Heart left ventricle (tissue), 16 donors: ENCODE results near the gene XRCC3. TPM values are rescaled to one million over a fixed set of nuclear protein-coding genes. Genes with fewer than 3 reads are reported as not detected.

ENCODE experiments used
- ATAC-seq, 4 donors: fragments of 200-7000 bp; cut with Tn5 transposase; one replicate each; pipeline ENCODE4 v1.9.1; 2020 to 2022; ENCODE audit warnings: moderate library complexity in 4 of 4, mild to moderate bottlenecking in 3 of 4, moderate number of reproducible peaks in 1 of 4
- DNase-seq, 5 donors: peaks; one replicate each; pipeline ENCODE4 v3.0.0-alpha.2; 2020
- H3K27ac ChIP-seq, 12 donors: fragments of 200-600 bp; sonication (generic) in 4 of 12; one replicate each; pipeline versions ENCODE4 v1.5.0 to v1.8.0; 2016 to 2022; ENCODE audit warnings: mild to moderate bottlenecking in 2 of 12
- H3K27me3 ChIP-seq, 9 donors: fragments of 200-600 bp; sonication (generic) in 2 of 9; one replicate each; pipeline versions ENCODE4 v1.5.1 to v1.8.0; 2016 to 2022; ENCODE audit warnings: mild to moderate bottlenecking in 3 of 9
- H3K36me3 ChIP-seq, 9 donors: fragments of 200-600 bp; sonication (generic) in 2 of 9; one replicate each; pipeline versions ENCODE4 v1.5.0 to v1.8.0; 2018 to 2022; ENCODE audit warnings: mild to moderate bottlenecking in 2 of 9
- H3K4me1 ChIP-seq, 12 donors: fragments of 200-600 bp; sonication (generic) in 4 of 12; one replicate each; pipeline versions ENCODE4 v1.5.0 to v1.8.0; 2016 to 2022; ENCODE audit warnings: mild to moderate bottlenecking in 3 of 12
- H3K4me3 ChIP-seq, 12 donors: fragments of 200-600 bp; sonication (generic) in 4 of 12; one replicate each; pipeline versions ENCODE4 v1.5.0 to v1.8.0; 2017 to 2022; ENCODE audit warnings: mild to moderate bottlenecking in 9 of 12, moderate library complexity in 4 of 12
- H3K9me3 ChIP-seq, 12 donors: fragments of 200-600 bp; sonication (generic) in 4 of 12; one replicate each; pipeline versions ENCODE4 v1.5.0 to v1.8.0; 2016 to 2022; ENCODE audit warnings: mild to moderate bottlenecking in 1 of 12
- POLR2A ChIP-seq, 2 donors: fragments of 450-650 bp; IDR thresholded peaks; one replicate each; pipeline ENCODE4 v1.6.1; 2017; ENCODE audit warnings: antibody characterized with exemption in 2 of 2, mild to moderate bottlenecking in 2 of 2, moderate library complexity in 2 of 2
- WGBS, 4 donors: extraction: QIAGEN DNeasy Blood & Tissue Kit in 2 of 4; methylation state at CpG; one replicate each; pipeline versions ENCODE4 v1.1.5 to v1.1.7; 2013 to 2018; 5-methylcytosine and 5-hydroxymethylcytosine counted together
- intact Hi-C, 10 donors: fragments of 100-400 bp; cut with DNase I; formaldehyde crosslinking; loops; one replicate each; pipeline versions ENCODE4 v1.11.1 to v1.14.2; 2022
- polyA plus RNA-seq, 2 donors: library from polyadenylated mRNA; stranded (reverse); fragments of 200-250 nt; gene quantifications; one replicate each; pipeline ENCODE4 v1.2.3, GENCODE V29; 2013
- total RNA-seq, 9 donors: library from RNA; depleted of rRNA in 2 of 9; stranded (reverse); fragments of >200 nt in 2 of 9; fragmentation: NEBNext Ultra II Directional in 3 of 9; extraction: Animal tissue kit (Norgen Biotek cat#: 25700) in 3 of 9; gene quantifications; one replicate each; pipeline versions ENCODE4 v1.1.0 to v1.2.4, GENCODE V29; 2016 to 2023
- TF ChIP-seq, protein P1 (sequence below), 12 donors: fragments of 200-600 bp; sonication (generic) in 4 of 12; IDR thresholded peaks; one replicate each; pipeline versions ENCODE4 v1.5.0 to v1.8.0; 2018 to 2022; ENCODE audit warnings: antibody characterized with exemption in 12 of 12, mild to moderate bottlenecking in 5 of 12
- donor health status: ischemic (EF 13 %, LVEDD 7.1; RV severe dilation, severe dysfunction).
- donor health status: healthy with polysubstance abuse.
- donor health status: DM: no; HTN: yes; CAD: no.
- donor health status: DM: no; HTN: no; CAD: no.
- donor health status: ischemic (EF 25% LVEDD 6.9; RV normal size, moderate dysfunction).
- donor health status: ischemic (EF 25% LVEDD 5.7; RV mildly dilated, moderate dysfunction).
- donor health status: healthy.
- donor health status: DM: yes; HTN: yes; CAD: no.
- donor health status: ischemic (EF 35%, LVEDD 5.7; RV mildly dilated, moderate dysfunction).
- donor health status: nonischemic (EF 11% LVEDD 7.7; RV severe dilation, severe dysfunction).
- donor health status: DM: yes; HTN: yes; CAD: no.
- donor health status: PGD.
- donor health status: ischemic (EF 29% LVEDD 5.4; RV normal size, mild dysfunction).
- donor health status: nonischemic (EF 23%, LVEDD 6.1; RV moderate dilation, normal function).

XRCC3 gene
- total and polyA plus RNA-seq, 11 donors, result 1.9 to 8.7 (median 3.0) TPM

DNA sequence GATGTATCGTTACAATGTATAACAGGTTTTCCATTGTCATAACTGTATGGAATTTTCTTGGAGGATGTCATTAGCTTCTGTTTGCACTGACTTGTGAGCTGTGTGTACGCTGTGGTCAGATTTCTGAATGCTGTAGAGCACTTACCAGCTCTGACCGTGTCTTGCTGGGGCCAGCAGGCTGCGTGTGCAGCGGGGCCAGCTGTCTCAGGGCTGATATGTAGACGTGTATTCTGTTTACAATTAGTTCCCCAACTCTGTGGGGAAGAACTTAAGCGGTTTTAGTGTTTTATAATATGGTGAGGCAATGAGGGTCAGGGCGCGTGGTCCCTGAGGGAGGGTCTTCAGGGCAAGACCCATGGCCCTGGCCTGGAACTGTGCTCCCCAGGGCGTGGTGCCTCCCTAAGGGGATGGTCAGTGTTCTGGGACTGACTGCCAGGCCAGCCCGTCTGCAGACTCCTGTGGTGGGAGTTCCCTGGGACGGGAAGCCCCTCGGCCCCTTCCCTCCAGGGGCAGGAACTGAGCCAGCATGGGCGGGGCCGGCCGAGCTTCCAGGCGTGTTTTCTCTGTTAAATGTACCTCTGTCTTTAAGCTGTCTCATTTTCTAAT is 18.7 kb downstream of the XRCC3 start:
- Histone ChIP-seq H3K9me3 (no peaks in the 10 kb centered on the region), H3K4me3 (peak overlapping the region in 1 of 12 donors; percentile 2), H3K27ac (peak overlapping the region; percentile 41 to 72 (median 46)), H3K36me3 (peaks cover 2 to 95% (median 70%) of the 10 kb centered on the region in 9 donors), H3K27me3 (no peaks in the 10 kb centered on the region), H3K4me1 (peaks cover 12 to 64% (median 49%) of the 10 kb centered on the region in 12 donors)
- ATAC-seq (peak; percentile 29 to 63 (median 35)), DNase-seq (peak; percentile 50 to 86 (median 71))
- intact Hi-C loops, result loop anchor here in 1 of 10 donors (10.0 kb wide), 1 partner anchor 122 kb away; no protein-coding TSS in a partner anchor
- TF ChIP-seq, protein P1, sequence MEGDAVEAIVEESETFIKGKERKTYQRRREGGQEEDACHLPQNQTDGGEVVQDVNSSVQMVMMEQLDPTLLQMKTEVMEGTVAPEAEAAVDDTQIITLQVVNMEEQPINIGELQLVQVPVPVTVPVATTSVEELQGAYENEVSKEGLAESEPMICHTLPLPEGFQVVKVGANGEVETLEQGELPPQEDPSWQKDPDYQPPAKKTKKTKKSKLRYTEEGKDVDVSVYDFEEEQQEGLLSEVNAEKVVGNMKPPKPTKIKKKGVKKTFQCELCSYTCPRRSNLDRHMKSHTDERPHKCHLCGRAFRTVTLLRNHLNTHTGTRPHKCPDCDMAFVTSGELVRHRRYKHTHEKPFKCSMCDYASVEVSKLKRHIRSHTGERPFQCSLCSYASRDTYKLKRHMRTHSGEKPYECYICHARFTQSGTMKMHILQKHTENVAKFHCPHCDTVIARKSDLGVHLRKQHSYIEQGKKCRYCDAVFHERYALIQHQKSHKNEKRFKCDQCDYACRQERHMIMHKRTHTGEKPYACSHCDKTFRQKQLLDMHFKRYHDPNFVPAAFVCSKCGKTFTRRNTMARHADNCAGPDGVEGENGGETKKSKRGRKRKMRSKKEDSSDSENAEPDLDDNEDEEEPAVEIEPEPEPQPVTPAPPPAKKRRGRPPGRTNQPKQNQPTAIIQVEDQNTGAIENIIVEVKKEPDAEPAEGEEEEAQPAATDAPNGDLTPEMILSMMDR (IDR thresholded peaks at IDR 0.05), result no peak
- TF ChIP-seq POLR2A (IDR thresholded peaks at IDR 0.05), result no peak
- WGBS, 4 donors, result 12 to 33% (median 19%) methylated on average over 11 to 17 of the region's 17 CpGs

DNA sequence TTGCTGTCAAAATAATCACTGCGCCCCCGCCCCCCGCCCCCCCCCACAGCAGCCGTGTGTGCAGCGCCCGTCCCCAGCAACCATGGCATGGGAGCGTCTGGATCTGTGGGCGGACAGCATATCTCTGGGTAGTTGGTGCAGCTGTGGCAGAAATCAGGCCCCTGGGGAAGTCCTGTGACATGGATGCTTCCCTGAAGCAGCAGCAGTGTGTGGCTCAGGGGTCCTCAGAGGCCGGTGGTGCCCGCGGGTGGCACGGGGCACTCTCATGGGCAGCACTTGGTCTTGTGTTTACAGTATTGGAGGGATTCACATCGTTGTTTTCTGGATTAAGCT is 19.2 kb downstream of the XRCC3 start:
- Histone ChIP-seq H3K4me1 (peaks cover 12 to 58% (median 47%) of the 10 kb centered on the region in 12 donors), H3K36me3 (peaks cover 2 to 95% (median 65%) of the 10 kb centered on the region in 9 donors), H3K4me3 (no peak overlapping the region), H3K9me3 (no peaks in the 10 kb centered on the region), H3K27ac (peak overlapping the region in 9 of 12 donors; percentile 41 to 72 (median 48)), H3K27me3 (no peaks in the 10 kb centered on the region)
- intact Hi-C loops, result loop anchor here in 1 of 10 donors (10.0 kb wide), 1 partner anchor 121 kb away; no protein-coding TSS in a partner anchor
- DNase-seq, result peak in 1 of 5 donors; percentile 10
- no peak for ATAC-seq
- 55 to 61% (median 58%) methylated on average over 6 to 13 of the region's 13 CpGs for WGBS, 4 donors
- TF ChIP-seq, protein P1 (IDR thresholded peaks at IDR 0.05), result no peak
- no peak for TF ChIP-seq POLR2A (IDR thresholded peaks at IDR 0.05)

DNA sequence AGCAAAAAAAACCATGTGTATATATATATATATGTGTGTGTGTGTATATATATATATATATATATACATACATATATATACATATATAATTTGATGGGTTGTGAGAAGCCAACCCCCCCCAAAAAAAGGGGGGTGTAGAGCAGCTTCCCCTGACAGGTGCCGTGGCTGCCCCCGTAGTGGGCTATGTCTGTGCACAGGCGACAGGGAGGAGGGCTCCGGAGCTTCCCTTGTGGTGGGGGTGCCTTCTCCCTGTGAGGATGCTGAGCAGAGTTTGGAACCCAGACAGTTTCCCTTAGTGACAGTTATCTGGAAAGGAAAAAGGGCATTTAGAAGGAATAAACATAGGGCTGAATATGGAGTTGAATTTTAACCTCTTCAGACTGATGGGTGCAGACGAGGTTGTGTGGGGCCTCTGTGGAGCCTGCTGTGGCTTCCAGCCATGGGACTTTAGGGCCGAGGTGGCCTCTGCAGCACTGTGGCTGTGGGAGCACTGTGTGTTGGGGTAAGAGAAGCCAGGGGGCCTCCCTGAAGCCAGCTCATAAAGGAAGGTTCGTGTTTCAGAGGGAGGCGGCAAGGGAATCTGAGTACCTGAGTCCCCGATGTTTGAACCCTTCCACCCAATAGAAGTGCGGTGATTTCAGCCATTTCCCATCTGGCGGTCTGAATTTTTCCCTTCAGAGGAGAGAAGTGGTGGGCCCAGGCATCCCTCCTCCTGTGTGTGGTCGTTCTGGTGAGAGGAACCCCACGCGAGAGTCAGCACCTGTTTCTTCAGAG is 19.8 kb downstream of the XRCC3 start:
- peak overlapping the region in 1 of 12 donors; percentile 72 for H3K27ac ChIP-seq
- DNase-seq (peak in 2 of 5 donors; percentile 4 to 21), ATAC-seq (no peak)
- TF ChIP-seq POLR2A (IDR thresholded peaks at IDR 0.05), result no peak
- TF ChIP-seq, protein P1 (IDR thresholded peaks at IDR 0.05), result no peak
- no peaks in the 10 kb centered on the region for H3K27me3 ChIP-seq
- no peaks in the 10 kb centered on the region for H3K9me3 ChIP-seq
- peaks cover 12 to 54% (median 43%) of the 10 kb centered on the region in 12 donors for H3K4me1 ChIP-seq
- peaks cover 2 to 96% (median 68%) of the 10 kb centered on the region in 9 donors for H3K36me3 ChIP-seq
- intact Hi-C loops, result loop anchor here in 1 of 10 donors (10.0 kb wide), 1 partner anchor 121 kb away; no protein-coding TSS in a partner anchor
- H3K4me3 ChIP-seq, result no peak overlapping the region
- 70 to 82% (median 74%) methylated on average over 12 to 14 of the region's 14 CpGs for WGBS, 4 donors

DNA sequence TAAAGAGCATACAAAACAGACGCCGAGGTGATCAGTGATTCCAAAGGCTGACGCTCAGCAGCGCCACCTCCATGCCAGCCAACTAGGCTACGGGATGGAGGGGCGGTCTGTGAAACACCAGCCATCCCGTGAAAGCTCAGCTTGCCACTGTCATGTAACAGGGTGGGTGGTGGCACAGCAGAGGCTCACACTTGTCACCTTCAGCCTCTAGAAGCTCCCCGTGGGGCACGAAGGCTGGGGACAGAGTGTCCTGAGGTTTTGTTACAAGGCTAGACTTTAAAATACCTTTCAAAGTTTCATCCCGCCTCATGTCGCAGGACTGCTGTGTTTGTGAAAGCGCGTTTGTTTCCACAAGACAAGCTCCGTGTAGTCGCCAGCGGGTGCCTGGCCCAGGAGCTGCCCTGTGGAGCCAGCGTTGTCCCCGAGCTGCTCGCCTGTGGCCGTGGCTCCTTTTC is 20.7 kb downstream of the XRCC3 start:
- no peaks in the 10 kb centered on the region for H3K27me3 ChIP-seq
- TF ChIP-seq, protein P1 (IDR thresholded peaks at IDR 0.05), result no peak
- TF ChIP-seq POLR2A (IDR thresholded peaks at IDR 0.05), result no peak
- no peak overlapping the region for H3K4me3 ChIP-seq
- DNase-seq (peak in 1 of 5 donors; percentile 9), ATAC-seq (no peak)
- WGBS, 4 donors, result 87 to 96% (median 92%) methylated on average over 19 to 20 of the region's 20 CpGs
- peaks cover 2 to 96% (median 69%) of the 10 kb centered on the region in 9 donors for H3K36me3 ChIP-seq
- H3K4me1 ChIP-seq, result peaks cover 12 to 54% (median 38%) of the 10 kb centered on the region in 12 donors
- no peak overlapping the region for H3K27ac ChIP-seq
- intact Hi-C loops, result loop anchor here in 1 of 10 donors (10.0 kb wide), 1 partner anchor 120 kb away; no protein-coding TSS in a partner anchor
- no peaks in the 10 kb centered on the region for H3K9me3 ChIP-seq
